Measurements from ENCODE around the gene TTLL3.
"Not testable (repeated sequence)": the region's sequence is repeated elsewhere in the genome, so short reads cannot be mapped to it uniquely, and the experiment has no call there.

The TTLL3 gene

DNA sequence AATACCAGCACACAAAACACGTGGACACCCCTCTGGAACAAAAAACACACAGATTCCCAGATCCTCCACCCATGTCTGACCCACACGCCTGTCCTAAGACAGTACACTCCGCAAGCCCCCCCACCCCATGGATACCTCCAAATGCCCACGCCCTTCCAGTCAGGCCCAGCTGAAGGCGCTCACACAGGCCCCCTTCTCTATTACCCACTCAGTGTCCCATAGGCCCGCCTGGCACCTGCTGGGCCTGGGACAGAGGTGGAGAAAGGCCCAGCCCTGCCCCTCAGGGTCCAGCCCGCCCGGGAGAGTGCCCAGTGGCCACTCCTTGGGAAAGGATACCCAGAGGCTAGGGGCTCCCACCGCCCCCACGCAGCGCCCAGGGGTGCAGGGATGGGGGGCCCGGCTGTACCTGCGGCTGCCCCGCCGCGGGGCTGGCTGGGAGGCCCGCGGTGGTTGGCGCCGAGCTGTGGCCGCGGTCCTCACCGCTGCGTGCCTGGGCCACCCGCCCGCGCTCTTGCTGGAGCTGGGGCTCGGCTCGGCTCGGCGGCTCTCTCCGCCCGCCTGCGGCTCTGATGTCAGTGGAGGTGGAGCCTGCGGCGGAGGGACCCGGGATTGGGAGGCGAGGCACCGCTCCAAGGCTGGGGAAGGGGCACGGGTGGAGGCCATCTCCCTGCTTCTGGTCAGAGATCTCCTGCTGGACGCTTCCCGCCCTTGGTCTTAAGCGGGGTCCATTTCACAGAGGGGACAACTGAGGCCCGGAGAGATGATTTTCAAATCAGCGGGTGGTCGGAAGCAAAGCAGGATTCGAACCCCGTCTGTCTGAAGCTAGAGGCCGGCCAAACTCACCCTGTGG is 40.4 kb upstream of the TTLL3 start, which contains the start of gene CAMK1:
CAMK1 (minus strand) TSS at position 522 of the 850 bp plus-strand sequence. CDS start 2,198 bp downstream, outside the sequence.
- H3K18ac ChIP-seq (ENCODE audit: low read length), result no peak within 1 kb of the TSS
- H3K4me1 ChIP-seq (ENCODE audit: control insufficient read depth in 1 of 2, insufficient read depth in 2 of 2, low read length in 2 of 2), result peaks cover 7 to 12% of the 10 kb centered on the region in 2 experiments
- peak within 1 kb of the TSS; percentile 26 for H2BK120ac ChIP-seq (ENCODE audit: insufficient read depth, low read length, poor library complexity)
- H4K91ac ChIP-seq (ENCODE audit: low read depth, low read length), result peak within 1 kb of the TSS; percentile 41
- no peak within 1 kb of the TSS for H3K23ac ChIP-seq (ENCODE audit: low read length)
- H3K36me3 ChIP-seq (ENCODE audit: control insufficient read depth in 1 of 2, insufficient read depth in 2 of 2, low read length in 2 of 2), result no peaks in the 10 kb centered on the region
- no peak within 1 kb of the TSS for H2BK5ac ChIP-seq (ENCODE audit: low read depth, low read length, poor library complexity)
- peak within 1 kb of the TSS; percentile 48 for H2AFZ ChIP-seq (ENCODE audit: insufficient read depth, low read length, poor library complexity)
- peak within 1 kb of the TSS; percentile 65 for H3K9ac ChIP-seq (ENCODE audit: low read length)
- peak within 1 kb of the TSS; percentile 2 for H2AK5ac ChIP-seq (ENCODE audit: low read length)
- peak within 1 kb of the TSS; percentile 6 for H4K12ac ChIP-seq (ENCODE audit: low read depth, low read length)
- H3K14ac ChIP-seq (ENCODE audit: low read length), result peak within 1 kb of the TSS; percentile 47
- H3K4me3 ChIP-seq (ENCODE audit: low read depth, low read length), result peak within 1 kb of the TSS; percentile 64
- H3K79me1 ChIP-seq (ENCODE audit: low read length), result peaks cover 7% of the 10 kb centered on the region
- H3K79me2 ChIP-seq (ENCODE audit: control insufficient read depth, insufficient read depth, low read length, poor library complexity), result no peaks in the 10 kb centered on the region
- H4K8ac ChIP-seq (ENCODE audit: low read depth, low read length), result peak within 1 kb of the TSS; percentile 72
- no peaks in the 10 kb centered on the region for H3K27me3 ChIP-seq (ENCODE audit: insufficient read depth, low read length)
- DNase-seq, result peak; percentile 38 to 72
- H2BK12ac ChIP-seq (ENCODE audit: low read length), result no peak within 1 kb of the TSS
- H3K4ac ChIP-seq (ENCODE audit: low read depth, low read length), result no peak within 1 kb of the TSS
- peak within 1 kb of the TSS; percentile 80 for H3K4me2 ChIP-seq (ENCODE audit: low read length)
- no peaks in the 10 kb centered on the region for H3K9me3 ChIP-seq (ENCODE audit: insufficient read depth, low read depth, low read length)
- no peak within 1 kb of the TSS for H3K27ac ChIP-seq (ENCODE audit: low read depth, low read length)
- no CpG with 5 or more reads among the region's 49 CpGs for WGBS (ENCODE audit: extremely low coverage, insufficient coverage, insufficient read length)

GRCh38 chr3:9770276-9770812 is 39.7 kb upstream of the TTLL3 start:
- no peak overlapping the region for H4K91ac ChIP-seq (ENCODE audit: low read depth, low read length)
- H2AK5ac ChIP-seq (ENCODE audit: low read length), result no peak overlapping the region
- H3K4me1 ChIP-seq (ENCODE audit: control insufficient read depth in 1 of 2, insufficient read depth in 2 of 2, low read length in 2 of 2), result peaks cover 7 to 12% of the 10 kb centered on the region in 2 experiments
- H3K23ac ChIP-seq (ENCODE audit: low read length), result no peak overlapping the region
- H3K27me3 ChIP-seq (ENCODE audit: insufficient read depth, low read length), result no peaks in the 10 kb centered on the region
- H3K14ac ChIP-seq (ENCODE audit: low read length), result no peak overlapping the region
- H2BK120ac ChIP-seq (ENCODE audit: insufficient read depth, low read length, poor library complexity), result no peak overlapping the region
- peak overlapping the region; percentile 48 for H2AFZ ChIP-seq (ENCODE audit: insufficient read depth, low read length, poor library complexity)
- no CpG with 5 or more reads among the region's 15 CpGs for WGBS (ENCODE audit: extremely low coverage, insufficient coverage, insufficient read length)
- no peaks in the 10 kb centered on the region for H3K79me2 ChIP-seq (ENCODE audit: control insufficient read depth, insufficient read depth, low read length, poor library complexity)
- no peak overlapping the region for H3K4me3 ChIP-seq (ENCODE audit: low read depth, low read length)
- H3K9me3 ChIP-seq (ENCODE audit: insufficient read depth, low read depth, low read length), result no peaks in the 10 kb centered on the region
- H4K8ac ChIP-seq (ENCODE audit: low read depth, low read length), result peak overlapping the region; percentile 72
- no peak overlapping the region for H3K27ac ChIP-seq (ENCODE audit: low read depth, low read length)
- H4K12ac ChIP-seq (ENCODE audit: low read depth, low read length), result no peak overlapping the region
- peaks cover 7% of the 10 kb centered on the region for H3K79me1 ChIP-seq (ENCODE audit: low read length)
- H2BK12ac ChIP-seq (ENCODE audit: low read length), result no peak overlapping the region
- no peak overlapping the region for H3K9ac ChIP-seq (ENCODE audit: low read length)
- no peak overlapping the region for H2BK5ac ChIP-seq (ENCODE audit: low read depth, low read length, poor library complexity)
- DNase-seq, result no peak
- H3K4me2 ChIP-seq (ENCODE audit: low read length), result peak overlapping the region; percentile 80
- H3K36me3 ChIP-seq (ENCODE audit: control insufficient read depth in 1 of 2, insufficient read depth in 2 of 2, low read length in 2 of 2), result no peaks in the 10 kb centered on the region
- H3K18ac ChIP-seq (ENCODE audit: low read length), result no peak overlapping the region
- no peak overlapping the region for H3K4ac ChIP-seq (ENCODE audit: low read depth, low read length)

DNA sequence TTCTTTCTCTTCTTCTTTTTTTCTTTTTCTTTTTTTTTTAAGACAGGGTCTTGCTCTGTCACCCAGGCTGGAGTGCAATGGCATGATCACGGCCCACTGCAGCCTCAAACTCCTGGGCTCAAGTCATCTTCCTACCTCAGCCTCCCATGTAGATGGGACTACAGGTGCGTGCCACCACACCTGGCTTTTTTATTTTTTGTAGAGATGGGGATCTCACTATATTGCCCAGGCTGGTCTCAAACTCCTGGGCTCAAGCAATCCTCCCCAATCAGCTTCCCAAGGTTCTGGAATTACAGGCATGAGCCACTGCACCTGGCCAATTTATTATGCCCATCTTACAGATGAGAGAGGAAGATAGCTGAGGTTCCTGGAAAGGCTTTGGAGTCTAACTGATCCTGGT is 39.1 kb upstream of the TTLL3 start:
- H4K8ac ChIP-seq (ENCODE audit: low read depth, low read length); H3K36me3 ChIP-seq (ENCODE audit: control insufficient read depth in 1 of 2, insufficient read depth in 2 of 2, low read length in 2 of 2); H2BK12ac ChIP-seq (ENCODE audit: low read length); H3K27me3 ChIP-seq (ENCODE audit: insufficient read depth, low read length); H2AFZ ChIP-seq (ENCODE audit: insufficient read depth, low read length, poor library complexity); H3K4me3 ChIP-seq (ENCODE audit: low read depth, low read length); H2BK120ac ChIP-seq (ENCODE audit: insufficient read depth, low read length, poor library complexity); H3K4ac ChIP-seq (ENCODE audit: low read depth, low read length); H2AK5ac ChIP-seq (ENCODE audit: low read length); H3K18ac ChIP-seq (ENCODE audit: low read length); H3K23ac ChIP-seq (ENCODE audit: low read length); H3K79me2 ChIP-seq (ENCODE audit: control insufficient read depth, insufficient read depth, low read length, poor library complexity); H4K12ac ChIP-seq (ENCODE audit: low read depth, low read length); H3K4me2 ChIP-seq (ENCODE audit: low read length); DNase-seq; H3K14ac ChIP-seq (ENCODE audit: low read length); H2BK5ac ChIP-seq (ENCODE audit: low read depth, low read length, poor library complexity); H3K9me3 ChIP-seq (ENCODE audit: insufficient read depth, low read depth, low read length); H4K91ac ChIP-seq (ENCODE audit: low read depth, low read length); H3K9ac ChIP-seq (ENCODE audit: low read length); H3K79me1 ChIP-seq (ENCODE audit: low read length); H3K27ac ChIP-seq (ENCODE audit: low read depth, low read length): not testable (repeated sequence)
- no CpG with 5 or more reads among the region's 2 CpGs for WGBS (ENCODE audit: extremely low coverage, insufficient coverage, insufficient read length)
- peaks cover 7 to 12% of the 10 kb centered on the region in 2 experiments for H3K4me1 ChIP-seq (ENCODE audit: control insufficient read depth in 1 of 2, insufficient read depth in 2 of 2, low read length in 2 of 2)

DNA sequence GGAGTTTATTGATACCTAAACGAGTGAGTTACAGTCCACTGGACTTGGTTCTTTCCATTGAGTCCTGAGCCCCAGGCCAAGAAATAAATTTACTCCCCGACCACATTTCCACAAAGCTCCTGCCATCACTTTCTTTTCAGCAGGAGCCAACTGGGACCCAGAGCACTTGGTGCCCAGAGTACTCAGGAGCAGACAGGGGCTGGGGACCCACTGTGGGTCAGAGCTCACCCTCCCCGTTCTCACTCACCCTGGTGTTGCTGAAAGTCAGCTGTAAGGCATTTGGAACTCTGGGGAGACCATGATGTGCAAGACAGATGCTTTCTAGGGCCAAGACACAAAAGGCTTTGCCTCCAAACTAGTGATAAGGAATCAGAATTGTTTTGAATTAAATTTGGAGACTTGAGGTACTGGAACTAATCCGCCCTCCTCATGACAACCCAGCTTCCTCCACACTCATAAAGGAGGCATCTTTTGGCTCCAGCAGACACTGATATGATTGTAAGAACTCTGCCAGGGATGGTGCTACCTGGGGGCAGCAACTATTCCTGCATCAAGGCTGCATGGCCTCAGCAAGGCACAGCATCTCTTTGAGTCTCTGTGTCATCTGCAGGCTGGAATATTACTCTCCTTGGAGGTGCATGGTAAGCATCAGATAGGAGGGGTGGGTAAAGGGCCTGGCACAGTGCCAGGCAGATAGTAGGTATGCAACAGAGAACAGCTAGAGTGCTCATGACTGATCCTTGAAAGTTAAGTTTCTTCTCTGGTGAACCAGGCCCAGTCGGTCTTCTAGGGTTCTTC is 33.0 kb upstream of the TTLL3 start:
- Histone ChIP-seq H3K9me3 (ENCODE audit: insufficient read depth, low read depth, low read length) (no peaks in the 10 kb centered on the region), H3K36me3 (ENCODE audit: control insufficient read depth in 1 of 2, insufficient read depth in 2 of 2, low read length in 2 of 2) (peaks cover 15 to 20% of the 10 kb centered on the region in 2 experiments), H3K4me2 (ENCODE audit: low read length) (no peak overlapping the region), H3K4ac (ENCODE audit: low read depth, low read length) (no peak overlapping the region), H2AFZ (ENCODE audit: insufficient read depth, low read length, poor library complexity) (no peak overlapping the region), H4K12ac (ENCODE audit: low read depth, low read length) (no peak overlapping the region), H4K91ac (ENCODE audit: low read depth, low read length) (no peak overlapping the region), H4K8ac (ENCODE audit: low read depth, low read length) (no peak overlapping the region), H3K18ac (ENCODE audit: low read length) (no peak overlapping the region), H3K4me1 (ENCODE audit: control insufficient read depth in 1 of 2, insufficient read depth in 2 of 2, low read length in 2 of 2) (no peaks in the 10 kb centered on the region), H2BK120ac (ENCODE audit: insufficient read depth, low read length, poor library complexity) (no peak overlapping the region), H2AK5ac (ENCODE audit: low read length) (no peak overlapping the region), H2BK12ac (ENCODE audit: low read length) (no peak overlapping the region), H3K79me2 (ENCODE audit: control insufficient read depth, insufficient read depth, low read length, poor library complexity) (no peaks in the 10 kb centered on the region), H3K4me3 (ENCODE audit: low read depth, low read length) (no peak overlapping the region), H3K27me3 (ENCODE audit: insufficient read depth, low read length) (no peaks in the 10 kb centered on the region), H2BK5ac (ENCODE audit: low read depth, low read length, poor library complexity) (no peak overlapping the region), H3K27ac (ENCODE audit: low read depth, low read length) (no peak overlapping the region), H3K9ac (ENCODE audit: low read length) (no peak overlapping the region), H3K79me1 (ENCODE audit: low read length) (no peaks in the 10 kb centered on the region), H3K14ac (ENCODE audit: low read length) (no peak overlapping the region), H3K23ac (ENCODE audit: low read length) (no peak overlapping the region)
- DNase-seq, result no peak
- 100% methylated on average over 1 of the region's 5 CpGs for WGBS (ENCODE audit: extremely low coverage, insufficient coverage, insufficient read length)

Measured in trophoblast cell (in vitro differentiated cells and primary cell).